Measurements from ENCODE around the gene TRPC4AP.

GRCh38 chr20:35004749-35005462, 87.7 kb downstream of the TRPC4AP start:
- no peak for TF ChIP-seq EZH2 (optimal IDR thresholded peaks at IDR 0.05; ENCODE audit: low read depth, low read length)
- TF ChIP-seq CTCF (IDR thresholded peaks at IDR 0.05; ENCODE audit: low read length): no peak
